GM12892 (cell line): Measurements from ENCODE around the gene ITGB8.

ENCODE experiments used
- POLR2A ChIP-seq: IDR thresholded peaks from 2 replicates; pipeline ENCODE4 v1.6.1; 2011; ENCODE audit warnings: low read depth, low read length, control low read depth
- TAF1 ChIP-seq: IDR thresholded peaks from 2 replicates; pipeline ENCODE4 v1.6.1; 2011; ENCODE audit warnings: low read depth, mild to moderate bottlenecking, control low read depth, low read length, borderline replicate concordance

DNA sequence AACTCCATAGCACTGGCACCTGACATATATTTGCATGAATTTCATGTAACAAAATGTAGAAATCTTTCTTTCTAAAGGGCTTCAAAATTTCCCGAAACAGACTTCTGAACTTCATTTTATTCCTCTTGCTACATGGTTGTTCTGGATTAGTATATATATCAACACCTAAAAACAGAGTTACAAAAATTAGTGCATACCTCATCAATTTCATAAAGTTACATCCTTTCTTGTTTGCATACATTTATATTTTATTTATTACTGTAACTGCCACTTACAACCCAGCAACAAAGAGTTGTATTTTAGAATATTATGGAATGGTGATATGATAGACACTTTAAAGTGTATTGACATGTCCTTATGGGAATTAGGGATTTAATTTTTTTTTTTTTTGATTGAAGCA is 2.0 kb upstream of the ITGB8 start:
- TF ChIP-seq POLR2A: no peak
- no peak for TF ChIP-seq TAF1
